Left cardiac atrium (tissue), 4 donors: ENCODE measurements around the gene PRPSAP1. TPM values are rescaled to one million over a fixed set of nuclear protein-coding genes. Genes with fewer than 3 reads are reported as not detected.
"Not testable (repeated sequence)": the region's sequence is repeated elsewhere in the genome, so short reads cannot be mapped to it uniquely, and the experiment has no call there.

ENCODE experiments used
- ATAC-seq, 2 donors: fragments of 200-7000 bp; cut with Tn5 transposase; one replicate each; pipeline ENCODE4 v1.9.1; 2020; ENCODE audit warnings: mild to moderate bottlenecking in 2 of 2, moderate library complexity in 2 of 2
- DNase-seq: peaks from one replicate; pipeline ENCODE4 v3.0.0-alpha.2; 2020
- intact Hi-C, 2 donors: fragments of 100-400 bp; cut with DNase I; formaldehyde crosslinking; loops; one replicate each; pipeline versions ENCODE4 v1.14.1 to v1.15.1; 2022 to 2023
- total RNA-seq, 2 donors: library from RNA; stranded (reverse); fragmentation: NEBNext Ultra II Directional; extraction: Animal tissue kit (Norgen Biotek cat#: 25700); gene quantifications; one replicate each; pipeline ENCODE4 v1.2.1, GENCODE V29; 2021
- donor health status: DM: no; HTN: yes; CAD: no.
- donor health status: DM: no; HTN: yes; CAD: no; lungs with severe emphysema.
- donor health status: DM: yes; HTN: yes; CAD: no.
- donor health status: Dilated cardiomyopathy.

The PRPSAP1 gene
- total RNA-seq, 2 donors from 2014 or later, result 38.9 to 39.3 TPM

GRCh38 chr17:76336756-76337412 is 16.8 kb downstream of the PRPSAP1 start:
- DNase-seq (no peak), ATAC-seq (no peak)

GRCh38 chr17:76335716-76336381 is 17.9 kb downstream of the PRPSAP1 start:
- ATAC-seq, result no peak
- no peak for DNase-seq
- intact Hi-C loops, result no loop called here

More at GRCh38 chr17:76336756-76337412, 16.8 kb downstream of the PRPSAP1 start:
- intact Hi-C loops, result no loop called here

GRCh38 chr17:76333673-76334505 is 19.8 kb downstream of the PRPSAP1 start:
- no peak for ATAC-seq
- no peak for DNase-seq
- intact Hi-C loops, result no loop called here

GRCh38 chr17:76331083-76331482 is 22.6 kb downstream of the PRPSAP1 start:
- no peak for DNase-seq
- ATAC-seq, result no peak
- intact Hi-C loops, result no loop called here

GRCh38 chr17:76329664-76330063 is 24.1 kb downstream of the PRPSAP1 start:
- ATAC-seq (no peak), DNase-seq (no peak)
- intact Hi-C loops, result no loop called here

GRCh38 chr17:76327696-76328095 is 26.0 kb downstream of the PRPSAP1 start:
- peak in 1 of 2 donors; percentile 27 for ATAC-seq
- DNase-seq, result no peak

GRCh38 chr17:76326306-76326705 is 27.4 kb downstream of the PRPSAP1 start:
- ATAC-seq (no peak), DNase-seq (no peak)
- intact Hi-C loops, result no loop called here

More at GRCh38 chr17:76327696-76328095, 26.0 kb downstream of the PRPSAP1 start:
- intact Hi-C loops, result no loop called here

- intact Hi-C loops, result no loop called here
- ATAC-seq, result no peak
- DNase-seq, result no peak
These were observed 35.1 kb downstream of the PRPSAP1 start for GRCh38 chr17:76318586-76318985.

- DNase-seq (no peak), ATAC-seq (no peak)
- intact Hi-C loops, result no loop called here
These were observed 36.2 kb downstream of the PRPSAP1 start for GRCh38 chr17:76317535-76317934.

- intact Hi-C loops, result no loop called here
- ATAC-seq, result peak; percentile 29 to 38
- DNase-seq, result no peak
These were observed 39.1 kb downstream of the PRPSAP1 start for GRCh38 chr17:76314392-76315227.

GRCh38 chr17:76312735-76313134 is 41.0 kb downstream of the PRPSAP1 start:
- ATAC-seq (no peak), DNase-seq (no peak)
- intact Hi-C loops, result no loop called here

- DNase-seq (no peak), ATAC-seq (no peak)
- intact Hi-C loops, result no loop called here
These were observed 44.3 kb downstream of the PRPSAP1 start for GRCh38 chr17:76309461-76309860.

- intact Hi-C loops, result no loop called here
- no peak for DNase-seq
- ATAC-seq, result peak in 1 of 2 donors; percentile 9
These were observed 45.8 kb downstream of the PRPSAP1 start, which contains the start of gene QRICH2 for GRCh38 chr17:76307966-76308338. QRICH2 (minus strand) TSS chr17:76308276; CDS start chr17:76307998, 278 bp downstream.

- peak in 1 of 2 donors; percentile 11 for ATAC-seq
- intact Hi-C loops, result no loop called here
These were observed 46.3 kb downstream of the PRPSAP1 start for GRCh38 chr17:76307299-76307965.

GRCh38 chr17:76305135-76305454 is 48.6 kb downstream of the PRPSAP1 start:
- intact Hi-C loops, DNase-seq, ATAC-seq: not testable (repeated sequence)

More at GRCh38 chr17:76307299-76307965, 46.3 kb downstream of the PRPSAP1 start:
- DNase-seq, result no peak

GRCh38 chr17:76304226-76305134 is 49.2 kb downstream of the PRPSAP1 start:
- intact Hi-C loops, result loop anchor here (1.0 to 5.0 kb wide), 2 partner anchors 93 to 95 kb away; no protein-coding TSS in a partner anchor
- ATAC-seq, result no peak
- no peak for DNase-seq

GRCh38 chr17:76297436-76297835 is 56.3 kb downstream of the PRPSAP1 start:
- no peak for DNase-seq
- no peak for ATAC-seq
- intact Hi-C loops, result loop anchor here (5.0 to 10.0 kb wide), 2 partner anchors 175 to 283 kb away; no protein-coding TSS in a partner anchor
